PC-3 (cell line): ENCODE measurements around the gene TMEM18.

ENCODE experiments used
- CTCF ChIP-seq: fragments of 300-600 bp; sonication (generic); conservative IDR thresholded peaks from 2 replicates; pipeline ENCODE4 v1.5.1; 2017; ENCODE audit warnings: antibody characterized with exemption, low read depth, mild to moderate bottlenecking, low read length
- EZH2 ChIP-seq: fragments of 300-600 bp; sonication (generic); IDR thresholded peaks from one replicate; pipeline ENCODE4 v1.6.1; 2017; ENCODE audit warnings: antibody characterized with exemption, mild to moderate bottlenecking, low read length; ENCODE audit not compliant: unreplicated experiment
- EZH2phosphoT487 ChIP-seq: fragments of 300-600 bp; sonication (generic); IDR thresholded peaks from 2 replicates; pipeline ENCODE4 v1.6.1; 2018; ENCODE audit warnings: mild to moderate bottlenecking, antibody characterized with exemption, low read length, borderline replicate concordance

DNA sequence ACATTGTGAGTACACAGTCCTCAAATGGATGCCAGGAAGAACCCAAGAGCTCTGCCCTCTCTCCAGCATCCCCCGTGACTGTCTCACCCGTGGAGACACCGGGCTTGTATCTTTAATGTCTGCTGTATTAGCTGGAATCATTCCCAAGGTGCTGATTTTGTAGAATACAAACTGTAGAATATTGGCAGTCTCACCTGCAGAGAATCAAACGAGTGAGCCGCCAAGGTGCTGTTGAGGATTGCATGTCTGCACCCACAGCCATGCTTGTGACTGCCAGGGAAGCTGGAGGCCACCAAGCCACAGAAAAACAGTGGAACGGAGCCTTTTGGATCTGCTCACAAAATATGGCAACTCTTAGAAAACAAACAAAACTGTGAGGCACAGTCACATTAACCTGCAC lies 37.5 kb downstream of the TMEM18 start:
- no peak for TF ChIP-seq CTCF
- TF ChIP-seq EZH2phosphoT487 = no peak
- no peak for TF ChIP-seq EZH2
